ENCODE data around the gene ZSCAN22. TPM values are rescaled to one million over a fixed set of nuclear protein-coding genes. Genes with fewer than 3 reads are reported as not detected.
"Not testable (repeated sequence)": the region's sequence is repeated elsewhere in the genome, so short reads cannot be mapped to it uniquely, and the experiment has no call there.

ZSCAN22 gene
- total RNA-seq, 1 experiment from 2014 or later, result not detected

GRCh38 chr19:58345558-58345957 lies 18.8 kb downstream of the ZSCAN22 start:
- Histone ChIP-seq H3K27ac (no peak overlapping the region), H3K79me2 (ENCODE audit: low read depth) (no peaks in the 10 kb centered on the region), H3K9me3 (ENCODE audit: insufficient read depth, low read depth) (no peaks in the 10 kb centered on the region), H3K27me3 (ENCODE audit: insufficient read depth, low read depth) (no peaks in the 10 kb centered on the region), H3K36me3 (ENCODE audit: low read depth) (no peaks in the 10 kb centered on the region), H3K9me2 (ENCODE audit: insufficient read depth) (no peaks in the 10 kb centered on the region), H3K4me3 (no peak overlapping the region), H3F3A (ENCODE audit: insufficient read depth, low read depth) (no peaks in the 10 kb centered on the region), H3K4me2 (no peak overlapping the region), H4K20me1 (ENCODE audit: insufficient read depth) (no peaks in the 10 kb centered on the region), H2AFZ (no peak overlapping the region), H3K4me1 (replicated peaks; ENCODE audit: insufficient read depth) (no peaks in the 10 kb centered on the region)
- no peak for TF ChIP-seq EZH2 (IDR thresholded peaks at IDR 0.05; ENCODE audit: low read depth)
- no peak for TF ChIP-seq CTCF (conservative IDR thresholded peaks at IDR 0.05)
- DNase-seq, result no peak
- ChIA-PET CTCF (no interaction called here), POLR2A (ENCODE audit: unreplicated experiment) (no interaction called here)
- BruUV-seq (replicated peaks), result no TSS peak
- intact Hi-C loops (cut with micrococcal nuclease; ENCODE audit: unreplicated experiment), result no loop called here

- Histone ChIP-seq H3K9me3 (ENCODE audit: insufficient read depth, low read depth) (no peaks in the 10 kb centered on the region), H3K4me2 (no peak overlapping the region), H2AFZ (no peak overlapping the region), H3F3A (ENCODE audit: insufficient read depth, low read depth) (no peaks in the 10 kb centered on the region), H3K27ac (no peak overlapping the region), H3K4me1 (replicated peaks; ENCODE audit: insufficient read depth) (no peaks in the 10 kb centered on the region), H3K36me3 (ENCODE audit: low read depth) (no peaks in the 10 kb centered on the region), H4K20me1 (ENCODE audit: insufficient read depth) (no peaks in the 10 kb centered on the region), H3K79me2 (ENCODE audit: low read depth) (no peaks in the 10 kb centered on the region), H3K27me3 (ENCODE audit: insufficient read depth, low read depth) (no peaks in the 10 kb centered on the region), H3K4me3 (no peak overlapping the region), H3K9me2 (ENCODE audit: insufficient read depth) (no peaks in the 10 kb centered on the region)
- ChIA-PET POLR2A (ENCODE audit: unreplicated experiment) (interaction anchor here (0.6 kb wide), 1 partner anchor 8 kb away, joined by 3 read pairs; no protein-coding TSS in a partner anchor), CTCF (no interaction called here)
- intact Hi-C loops (cut with micrococcal nuclease; ENCODE audit: unreplicated experiment), result no loop called here
- no TSS peak for BruUV-seq (replicated peaks)
- DNase-seq, result no peak
- TF ChIP-seq CTCF (conservative IDR thresholded peaks at IDR 0.05) (no peak), EZH2 (IDR thresholded peaks at IDR 0.05; ENCODE audit: low read depth) (no peak)
Observed at GRCh38 chr19:58346961-58347929, 20.5 kb downstream of the ZSCAN22 start.

GRCh38 chr19:58348080-58348479 lies 21.3 kb downstream of the ZSCAN22 start:
- H3K27ac ChIP-seq; H3F3A ChIP-seq (ENCODE audit: insufficient read depth, low read depth); H3K9me3 ChIP-seq (ENCODE audit: insufficient read depth, low read depth); H3K4me2 ChIP-seq; H3K36me3 ChIP-seq (ENCODE audit: low read depth); H3K4me3 ChIP-seq; H2AFZ ChIP-seq; H3K4me1 ChIP-seq (replicated peaks; ENCODE audit: insufficient read depth); intact Hi-C loops (cut with micrococcal nuclease; ENCODE audit: unreplicated experiment); H3K79me2 ChIP-seq (ENCODE audit: low read depth); H3K27me3 ChIP-seq (ENCODE audit: insufficient read depth, low read depth); DNase-seq; H4K20me1 ChIP-seq (ENCODE audit: insufficient read depth); H3K9me2 ChIP-seq (ENCODE audit: insufficient read depth); CTCF ChIA-PET; BruUV-seq (replicated peaks): not testable (repeated sequence)
- POLR2A ChIA-PET (ENCODE audit: unreplicated experiment), result interaction anchor here (0.7 kb wide), 1 partner anchor 54 kb away, joined by 12 read pairs; no protein-coding TSS in a partner anchor

Measured in PC-9 (cell line).